ENCODE measurements around the gene HTR7. TPM values are rescaled to one million over a fixed set of nuclear protein-coding genes. Genes with fewer than 3 reads are reported as not detected.
"Not testable (repeated sequence)": the region's sequence is repeated elsewhere in the genome, so short reads cannot be mapped to it uniquely, and the experiment has no call there.

The HTR7 gene
- total and polyA plus RNA-seq, 2 donors from 2014 or later, result 0.38 TPM; not detected in 1

- no peak for TF ChIP-seq CTCF (IDR thresholded peaks at IDR 0.05; ENCODE audit: borderline replicate concordance, extremely low read depth, insufficient read depth)
- Histone ChIP-seq H3K4me3 (ENCODE audit: low read length in 3 of 3) (no peak overlapping the region), H3K27me3 (ENCODE audit: control insufficient read depth, insufficient read depth, low read length) (no peaks in the 10 kb centered on the region), H3K27ac (ENCODE audit: low read depth in 2 of 2, low read length in 2 of 2) (no peak overlapping the region), H3K9ac (ENCODE audit: low read length in 3 of 3) (no peak overlapping the region), H3K4me1 (ENCODE audit: control insufficient read depth in 2 of 3, insufficient read depth in 2 of 3, low read depth in 1 of 3, low read length in 3 of 3) (no peaks in the 10 kb centered on the region), H3K9me3 (ENCODE audit: control insufficient read depth in 2 of 3, insufficient read depth in 1 of 3, low read length in 3 of 3) (no peaks in the 10 kb centered on the region), H3K36me3 (ENCODE audit: control insufficient read depth in 2 of 3, insufficient read depth in 3 of 3, low read length in 3 of 3) (no peaks in the 10 kb centered on the region)
- intact Hi-C loops (cut with DNase I), result no loop called here
- FAIRE-seq (no peak), DNase-seq (no peak)
Observed at GRCh38 chr10:90816466-90816865, 41.4 kb downstream of the HTR7 start.

DNA sequence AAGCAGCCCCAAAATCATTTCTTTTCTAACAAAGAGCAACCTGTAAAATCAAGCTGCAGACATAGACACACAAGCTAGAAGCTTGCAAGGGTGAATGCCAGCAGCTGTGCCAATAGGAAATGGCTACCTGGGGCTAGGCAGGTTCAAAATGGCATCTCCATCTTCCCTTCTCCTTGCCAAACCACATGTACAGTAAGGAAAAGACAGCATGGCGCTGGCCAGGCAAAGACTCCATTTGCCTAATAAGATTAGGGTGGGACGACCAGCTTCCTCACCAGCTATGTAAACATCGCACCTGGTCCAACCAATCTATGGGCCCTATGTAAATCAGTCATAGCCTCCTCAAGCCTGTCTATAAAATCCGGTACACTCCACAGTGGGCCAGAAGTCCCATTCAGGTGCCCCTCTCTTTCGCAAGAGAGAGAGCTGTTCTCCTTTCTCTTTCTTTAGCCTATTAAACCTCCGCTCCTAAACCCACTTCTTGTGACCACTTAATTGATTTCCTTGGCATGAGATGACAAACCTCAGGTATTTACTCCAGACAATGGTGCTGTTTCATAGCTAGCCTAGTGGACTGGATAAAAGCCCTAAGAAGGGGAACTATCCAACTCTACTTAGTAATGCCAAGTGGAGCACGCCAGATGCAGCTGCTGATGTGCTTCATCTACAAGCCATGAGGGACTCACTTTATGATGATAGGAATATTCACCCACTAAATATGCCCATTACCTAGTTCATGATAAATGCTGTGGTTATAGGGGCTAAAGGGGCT, 44.1 kb downstream of the HTR7 start:
- FAIRE-seq (no peak), DNase-seq (no peak)
- TF ChIP-seq CTCF (IDR thresholded peaks at IDR 0.05; ENCODE audit: borderline replicate concordance, extremely low read depth, insufficient read depth), result no peak
- Histone ChIP-seq H3K36me3 (ENCODE audit: control insufficient read depth in 2 of 3, insufficient read depth in 3 of 3, low read length in 3 of 3) (no peaks in the 10 kb centered on the region), H3K4me1 (ENCODE audit: control insufficient read depth in 2 of 3, insufficient read depth in 2 of 3, low read depth in 1 of 3, low read length in 3 of 3) (no peaks in the 10 kb centered on the region), H3K27ac (ENCODE audit: low read depth in 2 of 2, low read length in 2 of 2) (no peak overlapping the region), H3K4me3 (ENCODE audit: low read length in 3 of 3) (no peak overlapping the region), H3K27me3 (ENCODE audit: control insufficient read depth, insufficient read depth, low read length) (no peaks in the 10 kb centered on the region), H3K9me3 (ENCODE audit: control insufficient read depth in 2 of 3, insufficient read depth in 1 of 3, low read length in 3 of 3) (no peaks in the 10 kb centered on the region), H3K9ac (ENCODE audit: low read length in 3 of 3) (no peak overlapping the region)
- intact Hi-C loops (cut with DNase I), result no loop called here

- intact Hi-C loops (cut with DNase I); H3K27ac ChIP-seq (ENCODE audit: low read depth in 2 of 2, low read length in 2 of 2); H3K36me3 ChIP-seq (ENCODE audit: control insufficient read depth in 2 of 3, insufficient read depth in 3 of 3, low read length in 3 of 3); DNase-seq; H3K9ac ChIP-seq (ENCODE audit: low read length in 3 of 3); FAIRE-seq; H3K9me3 ChIP-seq (ENCODE audit: control insufficient read depth in 2 of 3, insufficient read depth in 1 of 3, low read length in 3 of 3); H3K4me1 ChIP-seq (ENCODE audit: control insufficient read depth in 2 of 3, insufficient read depth in 2 of 3, low read depth in 1 of 3, low read length in 3 of 3); H3K4me3 ChIP-seq (ENCODE audit: low read length in 3 of 3); H3K27me3 ChIP-seq (ENCODE audit: control insufficient read depth, insufficient read depth, low read length): not testable (repeated sequence)
Observed at GRCh38 chr10:90807106-90807505, 50.7 kb downstream of the HTR7 start.

DNA sequence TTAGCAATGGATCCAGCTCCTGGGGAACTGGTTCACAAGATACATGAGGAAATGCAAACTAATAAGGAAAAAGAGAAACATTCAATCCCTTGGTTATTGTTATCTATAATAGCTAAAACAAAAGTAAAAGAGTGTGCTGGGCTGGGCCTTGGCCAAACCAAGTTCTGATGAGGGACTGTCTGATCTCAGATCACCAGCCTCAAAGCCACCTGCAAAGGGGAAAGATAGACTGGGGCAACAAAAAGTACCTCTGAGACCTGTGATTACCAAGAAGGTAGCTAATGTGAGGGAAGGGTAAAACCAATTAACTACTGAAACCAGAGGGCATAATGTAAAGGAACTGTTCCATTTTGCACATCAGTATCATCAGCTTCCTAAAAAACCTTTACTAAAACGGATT, 51.2 kb downstream of the HTR7 start:
- intact Hi-C loops (cut with DNase I), result no loop called here
- H3K4me1 ChIP-seq (ENCODE audit: control insufficient read depth in 2 of 3, insufficient read depth in 2 of 3, low read depth in 1 of 3, low read length in 3 of 3), result no peaks in the 10 kb centered on the region
- TF ChIP-seq CTCF (IDR thresholded peaks at IDR 0.05; ENCODE audit: borderline replicate concordance, extremely low read depth, insufficient read depth), result no peak
- DNase-seq (no peak), FAIRE-seq (no peak)
- H3K9me3 ChIP-seq (ENCODE audit: control insufficient read depth in 2 of 3, insufficient read depth in 1 of 3, low read length in 3 of 3), result peaks cover 0 to 8% (median 0%) of the 10 kb centered on the region in 3 donors
- no peak overlapping the region for H3K4me3 ChIP-seq (ENCODE audit: low read length in 3 of 3)
- H3K36me3 ChIP-seq (ENCODE audit: control insufficient read depth in 2 of 3, insufficient read depth in 3 of 3, low read length in 3 of 3), result no peaks in the 10 kb centered on the region
- H3K27ac ChIP-seq (ENCODE audit: low read depth in 2 of 2, low read length in 2 of 2), result no peak overlapping the region
- H3K27me3 ChIP-seq (ENCODE audit: control insufficient read depth, insufficient read depth, low read length), result no peaks in the 10 kb centered on the region
- H3K9ac ChIP-seq (ENCODE audit: low read length in 3 of 3), result no peak overlapping the region

Measured in kidney (tissue), 14 donors.